Neural cell (in vitro differentiated cells): ENCODE data around the gene KCNQ2. TPM values are rescaled to one million over a fixed set of nuclear protein-coding genes. Genes with fewer than 3 reads are reported as not detected.

ENCODE experiments used
- H2AFZ ChIP-seq: fragments of 200-600, 300-800 bp; sonication (generic), shearing (Covaris generic); 2 replicates; pipeline ENCODE4 v1.6.0; 2014; ENCODE audit warnings: low read depth, mild to moderate bottlenecking, antibody characterized with exemption, low read length, moderate library complexity
- H3F3A ChIP-seq: fragments of 200-600 bp; shearing (Covaris generic); 2 replicates; pipeline ENCODE4 v1.6.1; 2016; ENCODE audit warnings: mild to moderate bottlenecking, moderate library complexity, mixed read lengths, antibody characterized with exemption, low read length; ENCODE audit not compliant: insufficient read depth, poor library complexity, severe bottlenecking
- H3K27ac ChIP-seq: fragments of 200-600, 300-800 bp; sonication (generic), shearing (Covaris generic); 2 replicates; pipeline ENCODE4 v1.5.1; 2014; ENCODE audit warnings: mild to moderate bottlenecking, low read length, moderate library complexity
- H3K27me3 ChIP-seq: fragments of 300-800, 200-600 bp; sonication (generic), shearing (Covaris generic); 2 replicates; pipeline ENCODE4 v1.6.0; 2014; ENCODE audit warnings: mild to moderate bottlenecking, low read depth, low read length, moderate library complexity; ENCODE audit not compliant: insufficient read depth
- H3K36me3 ChIP-seq: fragments of 300-800, 200-600 bp; sonication (generic), shearing (Covaris generic); 2 replicates; pipeline ENCODE4 v1.5.1; 2014; ENCODE audit warnings: mild to moderate bottlenecking, antibody characterized with exemption, low read length, moderate library complexity; ENCODE audit not compliant: insufficient read depth
- H3K4me2 ChIP-seq: fragments of 300-800, 200-600 bp; sonication (generic), shearing (Covaris generic); 2 replicates; pipeline ENCODE4 v1.6.0; 2014; ENCODE audit warnings: mild to moderate bottlenecking, low read length
- H3K4me3 ChIP-seq: fragments of 300-800, 200-600 bp; sonication (generic), shearing (Covaris generic); 2 replicates; pipeline ENCODE4 v1.5.1; 2014; ENCODE audit warnings: mild to moderate bottlenecking, low read length, moderate library complexity
- H3K79me2 ChIP-seq: fragments of 200-600 bp; shearing (Covaris generic); replicated peaks from 2 replicates; pipeline ENCODE4 v1.6.0; 2014; ENCODE audit warnings: mild to moderate bottlenecking, low read length, moderate library complexity; ENCODE audit not compliant: insufficient read depth
- H3K9ac ChIP-seq: fragments of 300-800, 200-600 bp; sonication (generic), shearing (Covaris generic); 2 replicates; pipeline ENCODE4 v1.6.1; 2016; ENCODE audit warnings: mild to moderate bottlenecking, low read length, mixed read lengths
- H3K9me2 ChIP-seq: fragments of 200-600 bp; shearing (Covaris generic); 2 replicates; pipeline ENCODE4 v1.6.1; 2016; ENCODE audit warnings: mild to moderate bottlenecking, low read length, mixed read lengths; ENCODE audit not compliant: insufficient read depth
- H3K9me3 ChIP-seq: fragments of 200-600, 300-800 bp; sonication (generic), shearing (Covaris generic); 2 replicates; pipeline ENCODE4 v1.6.1; 2016; ENCODE audit warnings: mild to moderate bottlenecking, mixed run types, low read length, moderate library complexity, mixed read lengths
- H4K20me1 ChIP-seq: fragments of 200-600 bp; shearing (Covaris generic); 2 replicates; pipeline ENCODE4 v1.6.1; 2016; ENCODE audit warnings: mild to moderate bottlenecking, mixed run types; ENCODE audit not compliant: insufficient read depth
- CTCF ChIP-seq: fragments of 450-650 bp; IDR thresholded peaks from 2 replicates; pipeline ENCODE4 v1.5.1; 2014; ENCODE audit warnings: antibody characterized with exemption, mild to moderate bottlenecking, moderate library complexity; ENCODE audit not compliant: poor library complexity, severe bottlenecking
- EP300 ChIP-seq: fragments of 450-650 bp; conservative IDR thresholded peaks from 2 replicates; pipeline ENCODE4 v1.6.1; 2014; ENCODE audit warnings: antibody characterized with exemption, mild to moderate bottlenecking, moderate library complexity; ENCODE audit not compliant: poor library complexity, severe bottlenecking
- EZH2 ChIP-seq: fragments of 200-600, 300-800 bp; shearing (Covaris generic), sonication (generic); IDR thresholded peaks from 2 replicates; pipeline ENCODE4 v1.6.1; 2014; ENCODE audit warnings: antibody characterized with exemption, low read length, borderline replicate concordance, mild to moderate bottlenecking; ENCODE audit not compliant: insufficient read depth, poor library complexity, severe bottlenecking
- MXI1 ChIP-seq: fragments of 450-650 bp; conservative IDR thresholded peaks from 2 replicates; pipeline ENCODE4 v1.6.1; 2014; ENCODE audit warnings: antibody characterized with exemption, mild to moderate bottlenecking; ENCODE audit not compliant: poor library complexity, severe bottlenecking
- POLR2AphosphoS5 ChIP-seq: IDR thresholded peaks from 2 replicates; pipeline ENCODE4 v1.6.1; 2012
- RAD21 ChIP-seq: fragments of 450-650 bp; conservative IDR thresholded peaks from 2 replicates; pipeline ENCODE4 v1.6.1; 2014; ENCODE audit warnings: antibody characterized with exemption, mild to moderate bottlenecking, moderate library complexity
- REST ChIP-seq: IDR thresholded peaks from 2 replicates; pipeline ENCODE4 v1.6.1; 2012; ENCODE audit warnings: borderline replicate concordance
- SMC3 ChIP-seq: fragments of 450-650 bp; conservative IDR thresholded peaks from 2 replicates; pipeline ENCODE4 v1.6.1; 2014; ENCODE audit warnings: antibody characterized with exemption, mild to moderate bottlenecking, moderate library complexity; ENCODE audit not compliant: poor library complexity
- TAF1 ChIP-seq: IDR thresholded peaks from 2 replicates; pipeline ENCODE4 v1.6.1; 2012; ENCODE audit warnings: low read depth
- polyA plus RNA-seq: library from polyadenylated mRNA; depleted of rRNA; stranded (reverse); fragments of >200 nt; gene quantifications from 2 replicates; pipeline ENCODE4 v1.2.3, GENCODE V29; 2014

Gene KCNQ2
- polyA plus RNA-seq, 1 donor from 2014 or later = 84.7 TPM

- Histone ChIP-seq H4K20me1 (no peaks in the 10 kb centered on the region), H3K79me2 (no peaks in the 10 kb centered on the region), H3K27ac (no peak overlapping the region), H3K27me3 (no peaks in the 10 kb centered on the region), H3F3A (no peaks in the 10 kb centered on the region), H3K9ac (no peak overlapping the region), H2AFZ (no peak overlapping the region), H3K4me2 (no peak overlapping the region), H3K9me3 (no peaks in the 10 kb centered on the region), H3K4me3 (no peak overlapping the region), H3K36me3 (no peaks in the 10 kb centered on the region), H3K9me2 (no peaks in the 10 kb centered on the region)
- no peak for TF ChIP-seq SMC3
- no peak for TF ChIP-seq CTCF
- TF ChIP-seq POLR2AphosphoS5 = no peak
- no peak for TF ChIP-seq RAD21
- no peak for TF ChIP-seq MXI1
- no peak for TF ChIP-seq TAF1
- TF ChIP-seq EZH2 = no peak
- no peak for TF ChIP-seq EP300
- TF ChIP-seq REST = no peak
Observed at GRCh38 chr20:63399596-63400375, 72.7 kb downstream of the KCNQ2 start.

GRCh38 chr20:63398744-63399514 lies 73.5 kb downstream of the KCNQ2 start:
- H3K79me2 ChIP-seq = no peaks in the 10 kb centered on the region
- TF ChIP-seq REST = no peak
- no peak for TF ChIP-seq EZH2
- no peak for TF ChIP-seq SMC3
- no peak for TF ChIP-seq CTCF
- TF ChIP-seq TAF1 = no peak
- no peak for TF ChIP-seq EP300
- no peak for TF ChIP-seq POLR2AphosphoS5
- no peak for TF ChIP-seq RAD21
- no peak for TF ChIP-seq MXI1
- no peak overlapping the region for H2AFZ ChIP-seq
- H3K4me2 ChIP-seq = no peak overlapping the region
- no peak overlapping the region for H3K9ac ChIP-seq
- H3F3A ChIP-seq = no peaks in the 10 kb centered on the region
- no peak overlapping the region for H3K27ac ChIP-seq
- H3K27me3 ChIP-seq = no peaks in the 10 kb centered on the region
- no peaks in the 10 kb centered on the region for H4K20me1 ChIP-seq
- H3K36me3 ChIP-seq = no peaks in the 10 kb centered on the region
- no peaks in the 10 kb centered on the region for H3K9me2 ChIP-seq
- H3K4me3 ChIP-seq = no peak overlapping the region
- no peaks in the 10 kb centered on the region for H3K9me3 ChIP-seq
